Neural cell (in vitro differentiated cells): ENCODE data around the gene FEM1B. TPM values are rescaled to one million over a fixed set of nuclear protein-coding genes. Genes with fewer than 3 reads are reported as not detected.

Experiments
- H2AFZ ChIP-seq: fragments of 200-600, 300-800 bp; sonication (generic), shearing (Covaris generic); 2 replicates; pipeline ENCODE4 v1.6.0; 2014; ENCODE audit warnings: low read depth, mild to moderate bottlenecking, antibody characterized with exemption, low read length, moderate library complexity
- H3F3A ChIP-seq: fragments of 200-600 bp; shearing (Covaris generic); 2 replicates; pipeline ENCODE4 v1.6.1; 2016; ENCODE audit warnings: mild to moderate bottlenecking, moderate library complexity, mixed read lengths, antibody characterized with exemption, low read length; ENCODE audit not compliant: insufficient read depth, poor library complexity, severe bottlenecking
- H3K27ac ChIP-seq: fragments of 200-600, 300-800 bp; sonication (generic), shearing (Covaris generic); 2 replicates; pipeline ENCODE4 v1.5.1; 2014; ENCODE audit warnings: mild to moderate bottlenecking, low read length, moderate library complexity
- H3K27me3 ChIP-seq: fragments of 300-800, 200-600 bp; sonication (generic), shearing (Covaris generic); 2 replicates; pipeline ENCODE4 v1.6.0; 2014; ENCODE audit warnings: mild to moderate bottlenecking, low read depth, low read length, moderate library complexity; ENCODE audit not compliant: insufficient read depth
- H3K36me3 ChIP-seq: fragments of 300-800, 200-600 bp; sonication (generic), shearing (Covaris generic); 2 replicates; pipeline ENCODE4 v1.5.1; 2014; ENCODE audit warnings: mild to moderate bottlenecking, antibody characterized with exemption, low read length, moderate library complexity; ENCODE audit not compliant: insufficient read depth
- H3K4me2 ChIP-seq: fragments of 300-800, 200-600 bp; sonication (generic), shearing (Covaris generic); 2 replicates; pipeline ENCODE4 v1.6.0; 2014; ENCODE audit warnings: mild to moderate bottlenecking, low read length
- H3K4me3 ChIP-seq: fragments of 300-800, 200-600 bp; sonication (generic), shearing (Covaris generic); 2 replicates; pipeline ENCODE4 v1.5.1; 2014; ENCODE audit warnings: mild to moderate bottlenecking, low read length, moderate library complexity
- H3K79me2 ChIP-seq: fragments of 200-600 bp; shearing (Covaris generic); replicated peaks from 2 replicates; pipeline ENCODE4 v1.6.0; 2014; ENCODE audit warnings: mild to moderate bottlenecking, low read length, moderate library complexity; ENCODE audit not compliant: insufficient read depth
- H3K9ac ChIP-seq: fragments of 300-800, 200-600 bp; sonication (generic), shearing (Covaris generic); 2 replicates; pipeline ENCODE4 v1.6.1; 2016; ENCODE audit warnings: mild to moderate bottlenecking, low read length, mixed read lengths
- H3K9me2 ChIP-seq: fragments of 200-600 bp; shearing (Covaris generic); 2 replicates; pipeline ENCODE4 v1.6.1; 2016; ENCODE audit warnings: mild to moderate bottlenecking, low read length, mixed read lengths; ENCODE audit not compliant: insufficient read depth
- H3K9me3 ChIP-seq: fragments of 200-600, 300-800 bp; sonication (generic), shearing (Covaris generic); 2 replicates; pipeline ENCODE4 v1.6.1; 2016; ENCODE audit warnings: mild to moderate bottlenecking, mixed run types, low read length, moderate library complexity, mixed read lengths
- H4K20me1 ChIP-seq: fragments of 200-600 bp; shearing (Covaris generic); 2 replicates; pipeline ENCODE4 v1.6.1; 2016; ENCODE audit warnings: mild to moderate bottlenecking, mixed run types; ENCODE audit not compliant: insufficient read depth
- EP300 ChIP-seq: fragments of 450-650 bp; conservative IDR thresholded peaks from 2 replicates; pipeline ENCODE4 v1.6.1; 2014; ENCODE audit warnings: antibody characterized with exemption, mild to moderate bottlenecking, moderate library complexity; ENCODE audit not compliant: poor library complexity, severe bottlenecking
- EZH2 ChIP-seq: fragments of 200-600, 300-800 bp; shearing (Covaris generic), sonication (generic); IDR thresholded peaks from 2 replicates; pipeline ENCODE4 v1.6.1; 2014; ENCODE audit warnings: antibody characterized with exemption, low read length, borderline replicate concordance, mild to moderate bottlenecking; ENCODE audit not compliant: insufficient read depth, poor library complexity, severe bottlenecking
- MXI1 ChIP-seq: fragments of 450-650 bp; conservative IDR thresholded peaks from 2 replicates; pipeline ENCODE4 v1.6.1; 2014; ENCODE audit warnings: antibody characterized with exemption, mild to moderate bottlenecking; ENCODE audit not compliant: poor library complexity, severe bottlenecking
- POLR2AphosphoS5 ChIP-seq: IDR thresholded peaks from 2 replicates; pipeline ENCODE4 v1.6.1; 2012
- RAD21 ChIP-seq: fragments of 450-650 bp; conservative IDR thresholded peaks from 2 replicates; pipeline ENCODE4 v1.6.1; 2014; ENCODE audit warnings: antibody characterized with exemption, mild to moderate bottlenecking, moderate library complexity
- REST ChIP-seq: IDR thresholded peaks from 2 replicates; pipeline ENCODE4 v1.6.1; 2012; ENCODE audit warnings: borderline replicate concordance
- SMC3 ChIP-seq: fragments of 450-650 bp; conservative IDR thresholded peaks from 2 replicates; pipeline ENCODE4 v1.6.1; 2014; ENCODE audit warnings: antibody characterized with exemption, mild to moderate bottlenecking, moderate library complexity; ENCODE audit not compliant: poor library complexity
- TAF1 ChIP-seq: IDR thresholded peaks from 2 replicates; pipeline ENCODE4 v1.6.1; 2012; ENCODE audit warnings: low read depth
- polyA plus RNA-seq: library from polyadenylated mRNA; depleted of rRNA; stranded (reverse); fragments of >200 nt; gene quantifications from 2 replicates; pipeline ENCODE4 v1.2.3, GENCODE V29; 2014
- TF ChIP-seq, protein P1 (sequence below): fragments of 450-650 bp; IDR thresholded peaks from 2 replicates; pipeline ENCODE4 v1.5.1; 2014; ENCODE audit warnings: antibody characterized with exemption, mild to moderate bottlenecking, moderate library complexity; ENCODE audit not compliant: poor library complexity, severe bottlenecking

FEM1B gene
- polyA plus RNA-seq, 1 donor from 2014 or later = 58.0 TPM

DNA sequence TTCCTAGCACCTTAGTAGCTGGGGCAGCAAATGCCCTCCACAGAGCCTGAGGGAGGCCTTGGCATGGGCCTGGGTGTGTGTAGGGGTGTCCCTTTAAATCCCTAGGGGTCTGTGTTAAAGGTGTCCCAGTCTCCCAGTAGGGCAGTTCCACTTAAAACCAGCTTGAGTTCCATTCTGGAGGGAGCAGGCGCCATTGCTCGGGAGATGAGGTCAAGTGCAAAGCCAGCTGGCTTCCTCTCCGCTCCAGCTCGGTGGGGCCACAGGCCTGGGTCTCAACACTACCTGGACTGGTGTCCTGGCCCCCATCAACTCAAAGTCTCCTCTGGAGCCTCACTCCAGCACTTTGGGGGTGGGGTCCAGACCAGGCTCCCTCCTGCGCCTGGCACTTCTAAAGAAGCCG lies 25.2 kb downstream of the FEM1B start:
- H3K9me3 ChIP-seq = no peaks in the 10 kb centered on the region
- H3K27ac ChIP-seq = no peak overlapping the region
- H3F3A ChIP-seq = no peaks in the 10 kb centered on the region
- no peak overlapping the region for H3K4me2 ChIP-seq
- H3K4me3 ChIP-seq = no peak overlapping the region
- H3K79me2 ChIP-seq = no peaks in the 10 kb centered on the region
- H3K9me2 ChIP-seq = no peaks in the 10 kb centered on the region
- H2AFZ ChIP-seq = no peak overlapping the region
- H4K20me1 ChIP-seq = no peaks in the 10 kb centered on the region
- no peaks in the 10 kb centered on the region for H3K36me3 ChIP-seq
- no peak for TF ChIP-seq EP300
- no peak for TF ChIP-seq SMC3
- TF ChIP-seq TAF1 = no peak
- no peak for TF ChIP-seq EZH2
- no peak for TF ChIP-seq MXI1
- TF ChIP-seq, protein P1, sequence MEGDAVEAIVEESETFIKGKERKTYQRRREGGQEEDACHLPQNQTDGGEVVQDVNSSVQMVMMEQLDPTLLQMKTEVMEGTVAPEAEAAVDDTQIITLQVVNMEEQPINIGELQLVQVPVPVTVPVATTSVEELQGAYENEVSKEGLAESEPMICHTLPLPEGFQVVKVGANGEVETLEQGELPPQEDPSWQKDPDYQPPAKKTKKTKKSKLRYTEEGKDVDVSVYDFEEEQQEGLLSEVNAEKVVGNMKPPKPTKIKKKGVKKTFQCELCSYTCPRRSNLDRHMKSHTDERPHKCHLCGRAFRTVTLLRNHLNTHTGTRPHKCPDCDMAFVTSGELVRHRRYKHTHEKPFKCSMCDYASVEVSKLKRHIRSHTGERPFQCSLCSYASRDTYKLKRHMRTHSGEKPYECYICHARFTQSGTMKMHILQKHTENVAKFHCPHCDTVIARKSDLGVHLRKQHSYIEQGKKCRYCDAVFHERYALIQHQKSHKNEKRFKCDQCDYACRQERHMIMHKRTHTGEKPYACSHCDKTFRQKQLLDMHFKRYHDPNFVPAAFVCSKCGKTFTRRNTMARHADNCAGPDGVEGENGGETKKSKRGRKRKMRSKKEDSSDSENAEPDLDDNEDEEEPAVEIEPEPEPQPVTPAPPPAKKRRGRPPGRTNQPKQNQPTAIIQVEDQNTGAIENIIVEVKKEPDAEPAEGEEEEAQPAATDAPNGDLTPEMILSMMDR = no peak
- no peak for TF ChIP-seq POLR2AphosphoS5
- TF ChIP-seq REST = no peak
- no peak for TF ChIP-seq RAD21
- no peak overlapping the region for H3K9ac ChIP-seq
- H3K27me3 ChIP-seq = no peaks in the 10 kb centered on the region

- Histone ChIP-seq H3K27me3 (no peaks in the 10 kb centered on the region), H2AFZ (no peak overlapping the region), H3K36me3 (no peaks in the 10 kb centered on the region), H3K9ac (no peak overlapping the region), H3K79me2 (no peaks in the 10 kb centered on the region), H3K9me3 (no peaks in the 10 kb centered on the region), H4K20me1 (no peaks in the 10 kb centered on the region), H3K4me3 (no peak overlapping the region), H3F3A (no peaks in the 10 kb centered on the region), H3K9me2 (no peaks in the 10 kb centered on the region), H3K27ac (no peak overlapping the region), H3K4me2 (no peak overlapping the region)
- TF ChIP-seq EP300 (no peak), RAD21 (no peak), TAF1 (no peak), EZH2 (no peak), MXI1 (no peak), SMC3 (no peak), POLR2AphosphoS5 (no peak), REST (no peak)
- TF ChIP-seq, protein P1 = no peak
These were observed 25.6 kb downstream of the FEM1B start for GRCh38 chr15:68303134-68303533.
